ENCODE data around the gene PACSIN1.

Gene PACSIN1

DNA sequence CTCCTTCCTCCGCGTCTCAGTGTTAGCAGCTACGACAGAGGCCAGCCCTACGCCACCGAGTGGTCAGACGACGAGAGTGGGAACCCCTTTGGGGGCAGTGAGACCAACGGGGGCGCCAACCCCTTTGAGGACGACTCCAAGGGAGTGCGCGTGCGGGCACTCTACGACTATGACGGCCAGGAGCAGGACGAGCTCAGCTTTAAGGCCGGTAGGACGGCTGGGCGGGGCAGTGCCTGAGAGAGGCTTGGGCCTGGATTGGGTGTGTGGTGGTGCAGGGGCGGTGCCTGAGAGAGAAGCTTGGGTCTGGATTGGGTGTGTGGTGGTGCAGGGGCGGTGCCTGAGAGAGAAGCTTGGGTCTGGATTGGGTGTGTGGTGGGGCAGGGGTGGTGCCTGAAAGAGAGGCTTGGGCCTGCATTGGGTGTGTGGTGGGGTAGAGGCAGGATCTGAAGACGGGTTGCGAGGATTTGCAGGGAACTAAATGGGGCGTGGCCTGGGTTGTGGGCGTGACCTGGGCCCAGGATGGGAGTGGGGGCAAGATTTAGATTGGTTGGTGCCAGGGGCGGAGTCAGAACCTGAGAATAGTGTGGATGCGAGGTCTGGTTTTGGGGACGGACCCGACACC lies 65.8 kb downstream of the PACSIN1 start:
- TF ChIP-seq, protein P1, sequence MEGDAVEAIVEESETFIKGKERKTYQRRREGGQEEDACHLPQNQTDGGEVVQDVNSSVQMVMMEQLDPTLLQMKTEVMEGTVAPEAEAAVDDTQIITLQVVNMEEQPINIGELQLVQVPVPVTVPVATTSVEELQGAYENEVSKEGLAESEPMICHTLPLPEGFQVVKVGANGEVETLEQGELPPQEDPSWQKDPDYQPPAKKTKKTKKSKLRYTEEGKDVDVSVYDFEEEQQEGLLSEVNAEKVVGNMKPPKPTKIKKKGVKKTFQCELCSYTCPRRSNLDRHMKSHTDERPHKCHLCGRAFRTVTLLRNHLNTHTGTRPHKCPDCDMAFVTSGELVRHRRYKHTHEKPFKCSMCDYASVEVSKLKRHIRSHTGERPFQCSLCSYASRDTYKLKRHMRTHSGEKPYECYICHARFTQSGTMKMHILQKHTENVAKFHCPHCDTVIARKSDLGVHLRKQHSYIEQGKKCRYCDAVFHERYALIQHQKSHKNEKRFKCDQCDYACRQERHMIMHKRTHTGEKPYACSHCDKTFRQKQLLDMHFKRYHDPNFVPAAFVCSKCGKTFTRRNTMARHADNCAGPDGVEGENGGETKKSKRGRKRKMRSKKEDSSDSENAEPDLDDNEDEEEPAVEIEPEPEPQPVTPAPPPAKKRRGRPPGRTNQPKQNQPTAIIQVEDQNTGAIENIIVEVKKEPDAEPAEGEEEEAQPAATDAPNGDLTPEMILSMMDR (conservative IDR thresholded peaks at IDR 0.05; ENCODE audit: low read depth) = no peak
- CTCF ChIA-PET = no interaction called here
- POLR2A ChIA-PET (ENCODE audit: low non-redundant PET) = no interaction called here

DNA sequence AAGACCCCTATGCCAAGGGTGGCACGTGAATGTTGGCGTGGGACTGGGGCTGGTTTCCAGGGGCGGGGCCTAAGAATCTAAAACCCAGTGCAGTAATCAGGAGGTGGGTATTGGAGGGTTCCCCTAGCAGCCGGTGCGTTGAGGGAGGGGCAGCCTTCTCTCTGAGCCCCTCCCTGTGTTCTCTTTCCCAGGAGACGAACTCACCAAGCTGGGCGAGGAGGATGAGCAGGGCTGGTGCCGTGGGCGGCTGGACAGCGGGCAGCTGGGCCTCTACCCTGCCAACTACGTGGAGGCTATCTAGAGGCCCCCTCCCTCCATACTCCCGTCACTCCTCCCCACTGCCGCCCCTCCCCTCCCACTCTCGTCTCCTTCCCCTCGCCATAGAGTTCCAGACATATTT lies 66.4 kb downstream of the PACSIN1 start:
- POLR2A ChIA-PET (ENCODE audit: low non-redundant PET) = no interaction called here
- no peak overlapping the region for H3K27ac ChIP-seq
- CTCF ChIA-PET = no interaction called here
- DNase-seq (ENCODE audit: low spot score) = no peak
- TF ChIP-seq, protein P1 (conservative IDR thresholded peaks at IDR 0.05; ENCODE audit: low read depth) = no peak

More for the DNA sequence above, 65.8 kb downstream of the PACSIN1 start:
- H3K27ac ChIP-seq = no peak overlapping the region
- DNase-seq (ENCODE audit: low spot score) = no peak

DNA sequence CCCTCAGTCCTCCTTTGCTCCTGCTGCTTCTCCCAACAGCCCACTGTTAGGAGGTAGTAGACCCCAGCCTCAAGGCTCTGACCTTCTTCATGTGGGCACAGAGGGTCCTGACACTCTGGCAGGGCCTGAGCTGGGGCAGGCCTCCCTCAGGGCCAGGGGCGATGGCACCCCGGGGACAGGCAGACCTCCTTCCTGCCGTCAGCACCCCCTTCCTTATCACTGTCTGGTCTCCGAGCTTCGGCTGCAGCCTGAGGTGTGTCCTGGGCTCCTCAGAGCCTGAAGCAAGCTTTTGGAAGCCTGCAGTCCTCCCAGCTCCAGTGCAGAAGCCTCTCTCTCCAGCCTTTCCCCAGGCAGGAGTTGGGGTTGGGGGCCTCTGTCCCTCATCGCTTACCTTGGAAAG lies 68.3 kb downstream of the PACSIN1 start:
- H3K27ac ChIP-seq = no peak overlapping the region
- TF ChIP-seq, protein P1 (conservative IDR thresholded peaks at IDR 0.05; ENCODE audit: low read depth) = no peak
- ChIA-PET CTCF (no interaction called here), POLR2A (ENCODE audit: low non-redundant PET) (no interaction called here)
- DNase-seq (ENCODE audit: low spot score) = no peak

DNA sequence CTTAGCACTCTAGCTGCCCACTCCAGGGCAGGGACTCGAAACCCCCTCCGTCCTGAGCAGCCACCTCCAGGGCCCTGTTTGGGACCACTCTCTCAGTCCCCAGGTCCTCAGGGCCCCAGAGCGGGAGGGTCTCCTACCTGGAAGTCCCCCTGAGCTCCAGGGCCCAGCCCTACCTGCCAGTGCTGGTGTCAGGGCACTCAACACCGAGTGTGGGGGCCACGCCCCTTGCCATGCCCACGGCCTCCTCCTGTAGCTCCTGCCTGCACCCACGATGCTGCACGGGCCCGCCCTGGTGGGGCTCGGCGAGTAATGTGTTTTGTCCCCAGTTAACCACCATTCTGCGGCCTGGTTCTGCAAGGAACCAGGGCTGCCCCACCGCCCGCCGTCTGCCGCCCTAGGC lies 68.8 kb downstream of the PACSIN1 start:
- DNase-seq (ENCODE audit: low spot score) = no peak
- ChIA-PET POLR2A (ENCODE audit: low non-redundant PET) (no interaction called here), CTCF (no interaction called here)
- H3K27ac ChIP-seq = no peak overlapping the region
- TF ChIP-seq, protein P1 (conservative IDR thresholded peaks at IDR 0.05; ENCODE audit: low read depth) = no peak

DNA sequence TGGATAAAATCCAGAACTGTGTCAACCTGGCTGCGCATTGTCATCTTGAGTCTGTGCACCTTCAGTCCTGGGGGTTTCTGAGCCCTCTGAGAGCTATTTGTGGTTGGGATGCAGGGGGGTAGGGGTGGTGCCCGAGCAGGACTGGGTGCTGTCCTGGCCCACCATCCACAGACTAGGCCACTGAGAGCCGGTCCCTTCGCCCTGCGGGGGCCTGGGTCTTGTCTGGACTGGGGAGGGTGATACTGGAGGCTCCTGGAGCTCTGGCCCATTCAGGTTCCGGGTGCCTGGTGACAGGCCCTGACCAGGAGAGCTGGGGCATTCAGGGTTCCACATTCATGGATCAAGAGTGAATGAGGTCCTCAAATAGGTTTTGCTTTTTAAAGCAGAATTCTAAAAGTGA lies 69.3 kb downstream of the PACSIN1 start:
- ChIA-PET POLR2A (ENCODE audit: low non-redundant PET) (no interaction called here), CTCF (no interaction called here)
- TF ChIP-seq, protein P1 (conservative IDR thresholded peaks at IDR 0.05; ENCODE audit: low read depth) = no peak
- no peak overlapping the region for H3K27ac ChIP-seq
- DNase-seq (ENCODE audit: low spot score) = no peak

DNA sequence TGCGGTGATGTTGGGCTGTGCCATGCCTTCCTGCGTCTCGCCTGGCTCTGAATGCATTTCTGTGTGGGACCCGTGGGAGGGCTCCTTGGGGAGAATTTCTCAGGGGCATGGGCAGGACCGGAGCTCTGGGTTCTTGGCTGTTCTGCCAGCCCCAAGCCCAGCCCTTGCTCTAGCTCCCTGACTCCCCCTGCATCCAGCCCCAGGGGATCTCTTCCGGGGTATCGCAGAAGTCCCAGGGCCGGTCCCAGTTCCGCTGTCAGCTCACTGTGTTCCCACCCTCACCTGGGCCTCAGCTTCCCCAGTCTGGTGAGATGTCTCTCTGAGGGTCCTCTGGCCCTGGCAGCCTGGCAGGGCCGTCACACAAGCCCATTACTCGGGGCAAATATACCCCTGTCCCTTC lies 69.8 kb downstream of the PACSIN1 start:
- no peak for DNase-seq (ENCODE audit: low spot score)
- POLR2A ChIA-PET (ENCODE audit: low non-redundant PET) = no interaction called here
- TF ChIP-seq, protein P1 (conservative IDR thresholded peaks at IDR 0.05; ENCODE audit: low read depth) = no peak
- H3K27ac ChIP-seq = no peak overlapping the region
- CTCF ChIA-PET = no interaction called here
